GM06990 (cell line): ENCODE data around the gene DTHD1.

Experiments used
- DNase-seq: peaks from one replicate; pipeline ENCODE4 v3.0.0-alpha.2; 2011; ENCODE audit not compliant: insufficient read length; ENCODE audit errors: extremely low read depth
- H3K27me3 ChIP-seq: replicated peaks from 2 replicates; pipeline ENCODE4 v1.6.0; 2011; ENCODE audit warnings: low read length; ENCODE audit not compliant: control insufficient read depth, insufficient read depth
- H3K36me3 ChIP-seq: 2 replicates; pipeline ENCODE4 v1.5.1; 2011; ENCODE audit warnings: low read length; ENCODE audit not compliant: control insufficient read depth, insufficient read depth
- H3K4me3 ChIP-seq: replicated peaks from 2 replicates; pipeline ENCODE4 v1.5.1; 2011; ENCODE audit warnings: low read depth, mild to moderate bottlenecking, control low read depth, low read length
- TF ChIP-seq, protein P1 (sequence below): IDR thresholded peaks from 2 replicates; pipeline ENCODE4 v1.5.1; 2011; ENCODE audit warnings: low read length, control low read depth, mild to moderate bottlenecking, inconsistent platforms; ENCODE audit not compliant: insufficient read depth, poor library complexity, severe bottlenecking

Gene DTHD1

DNA sequence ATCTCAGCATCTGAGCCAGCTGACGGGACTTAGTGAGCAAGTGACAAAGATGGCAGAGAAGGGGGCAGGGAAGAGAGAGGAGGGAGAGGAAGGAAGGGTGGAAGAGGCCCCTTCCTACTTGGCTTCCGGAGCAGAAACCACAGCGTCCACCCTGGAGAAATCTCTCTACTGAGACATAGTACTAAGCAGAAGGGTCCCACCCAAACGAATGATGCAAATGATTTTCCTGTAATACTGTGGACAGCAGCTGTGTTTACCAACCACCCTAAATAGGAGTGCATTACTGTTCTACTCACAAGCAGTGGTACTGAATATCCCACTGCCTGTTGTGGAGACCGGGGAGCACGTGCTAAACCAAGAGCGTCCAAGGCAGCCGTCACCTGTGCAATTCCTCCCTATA lies 29.4 kb downstream of the DTHD1 start:
- TF ChIP-seq, protein P1, sequence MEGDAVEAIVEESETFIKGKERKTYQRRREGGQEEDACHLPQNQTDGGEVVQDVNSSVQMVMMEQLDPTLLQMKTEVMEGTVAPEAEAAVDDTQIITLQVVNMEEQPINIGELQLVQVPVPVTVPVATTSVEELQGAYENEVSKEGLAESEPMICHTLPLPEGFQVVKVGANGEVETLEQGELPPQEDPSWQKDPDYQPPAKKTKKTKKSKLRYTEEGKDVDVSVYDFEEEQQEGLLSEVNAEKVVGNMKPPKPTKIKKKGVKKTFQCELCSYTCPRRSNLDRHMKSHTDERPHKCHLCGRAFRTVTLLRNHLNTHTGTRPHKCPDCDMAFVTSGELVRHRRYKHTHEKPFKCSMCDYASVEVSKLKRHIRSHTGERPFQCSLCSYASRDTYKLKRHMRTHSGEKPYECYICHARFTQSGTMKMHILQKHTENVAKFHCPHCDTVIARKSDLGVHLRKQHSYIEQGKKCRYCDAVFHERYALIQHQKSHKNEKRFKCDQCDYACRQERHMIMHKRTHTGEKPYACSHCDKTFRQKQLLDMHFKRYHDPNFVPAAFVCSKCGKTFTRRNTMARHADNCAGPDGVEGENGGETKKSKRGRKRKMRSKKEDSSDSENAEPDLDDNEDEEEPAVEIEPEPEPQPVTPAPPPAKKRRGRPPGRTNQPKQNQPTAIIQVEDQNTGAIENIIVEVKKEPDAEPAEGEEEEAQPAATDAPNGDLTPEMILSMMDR = no peak
- H3K36me3 ChIP-seq = no peaks in the 10 kb centered on the region
- H3K4me3 ChIP-seq = no peak overlapping the region
- no peaks in the 10 kb centered on the region for H3K27me3 ChIP-seq
- DNase-seq = no peak

DNA sequence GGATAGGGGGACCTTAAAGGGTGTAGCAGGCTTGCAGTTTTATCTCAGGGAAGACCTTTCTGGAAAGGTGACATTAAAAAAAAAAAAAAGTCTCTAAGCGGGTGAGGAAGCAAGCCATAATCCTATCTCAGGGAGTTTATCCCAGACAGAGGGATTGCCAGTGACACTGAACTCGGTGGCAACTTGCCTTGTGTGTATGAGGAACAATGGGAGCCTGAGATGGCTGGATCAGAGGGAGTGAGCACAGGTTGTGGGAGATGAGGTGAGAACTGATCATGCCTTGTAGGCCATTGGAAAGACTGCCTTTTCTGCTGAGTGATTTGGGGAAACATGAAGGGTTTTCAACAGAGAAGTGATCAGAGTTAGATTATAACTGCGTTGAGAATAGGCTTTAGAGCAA lies 31.1 kb downstream of the DTHD1 start:
- TF ChIP-seq, protein P1 = no peak
- DNase-seq = no peak
- no peaks in the 10 kb centered on the region for H3K36me3 ChIP-seq
- no peaks in the 10 kb centered on the region for H3K27me3 ChIP-seq
- no peak overlapping the region for H3K4me3 ChIP-seq

DNA sequence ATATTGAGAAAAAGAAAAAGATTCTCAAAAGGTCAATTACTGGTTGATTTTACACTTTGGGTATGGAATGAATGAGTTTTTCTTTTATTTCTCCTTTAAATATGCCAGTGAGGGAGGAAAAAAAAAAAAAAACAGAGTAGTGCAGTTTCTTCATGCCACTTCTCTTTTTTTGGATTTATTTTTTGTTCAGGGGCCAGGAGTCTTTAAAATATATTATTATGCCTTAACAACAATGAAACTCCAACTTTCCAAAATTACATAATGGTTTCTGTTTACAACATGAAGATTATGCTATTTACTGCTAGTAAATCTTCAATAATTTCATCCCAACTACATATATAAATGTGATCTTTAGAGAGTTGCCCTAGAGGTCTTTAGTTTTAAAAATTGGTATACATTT lies 31.9 kb downstream of the DTHD1 start:
- Histone ChIP-seq H3K27me3 (no peaks in the 10 kb centered on the region), H3K4me3 (no peak overlapping the region), H3K36me3 (no peaks in the 10 kb centered on the region)
- TF ChIP-seq, protein P1 = no peak
- DNase-seq = no peak

DNA sequence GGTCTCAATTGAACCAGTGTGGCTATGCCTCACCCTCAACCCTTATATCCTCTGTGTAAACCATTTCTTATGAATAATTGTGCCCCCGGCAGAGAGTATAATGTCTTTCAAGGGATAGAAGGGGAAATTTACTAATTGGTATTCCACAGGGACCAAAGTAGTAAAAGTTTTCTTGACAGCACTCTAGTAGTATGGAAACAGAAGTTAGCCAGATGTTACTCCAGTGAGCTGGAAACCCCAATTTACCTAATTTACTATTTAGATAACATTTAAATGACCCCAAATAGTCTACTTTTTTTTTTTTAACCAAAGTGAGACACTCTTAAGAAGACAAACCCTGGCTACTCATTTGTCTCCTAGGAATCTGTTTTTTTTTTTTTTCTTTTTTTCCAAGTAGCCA lies 32.3 kb downstream of the DTHD1 start:
- no peaks in the 10 kb centered on the region for H3K36me3 ChIP-seq
- TF ChIP-seq, protein P1 = no peak

DNA sequence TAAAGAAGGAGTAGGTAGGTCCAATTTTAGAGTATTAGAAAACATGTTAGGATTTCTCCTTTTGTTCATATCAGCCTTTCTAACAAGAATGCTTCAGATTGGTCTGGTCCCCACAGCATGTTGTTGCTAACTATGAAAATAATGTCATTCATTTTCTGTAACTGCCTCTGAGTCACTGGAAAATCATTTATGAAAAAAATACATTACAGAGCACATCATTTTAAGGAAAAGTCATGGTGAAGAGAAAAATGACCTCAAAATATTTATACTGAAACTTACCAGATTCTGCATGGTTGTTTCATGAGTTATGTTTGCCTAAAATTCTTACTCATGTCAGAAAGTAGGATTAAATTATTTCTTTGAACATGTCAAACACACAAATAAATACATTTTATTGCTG lies 35.2 kb downstream of the DTHD1 start:
- TF ChIP-seq, protein P1 = no peak
- Histone ChIP-seq H3K4me3 (no peak overlapping the region), H3K27me3 (no peaks in the 10 kb centered on the region), H3K36me3 (no peaks in the 10 kb centered on the region)
- no peak for DNase-seq

More for the DNA sequence above, 32.3 kb downstream of the DTHD1 start:
- H3K4me3 ChIP-seq = no peak overlapping the region
- H3K27me3 ChIP-seq = no peaks in the 10 kb centered on the region
- DNase-seq = no peak

DNA sequence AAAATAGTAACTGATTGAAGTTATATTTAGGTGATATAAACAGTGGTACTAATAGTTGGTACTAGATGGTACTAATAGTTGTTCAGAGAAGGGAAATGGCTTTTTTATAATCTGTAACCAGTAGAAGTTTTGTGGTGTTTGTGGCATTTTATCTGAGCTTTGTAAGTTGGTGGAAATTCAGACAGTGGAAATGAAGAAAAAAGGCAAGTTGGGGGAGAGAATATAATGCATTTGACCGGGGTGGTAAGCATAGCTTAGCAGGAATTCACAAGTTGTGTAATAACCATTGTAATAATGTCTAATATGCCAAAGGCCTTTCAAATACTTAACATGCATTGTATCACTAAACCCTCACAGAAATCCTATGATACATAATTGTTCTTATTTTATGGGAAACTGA lies 36.3 kb downstream of the DTHD1 start:
- Histone ChIP-seq H3K27me3 (no peaks in the 10 kb centered on the region), H3K4me3 (no peak overlapping the region), H3K36me3 (no peaks in the 10 kb centered on the region)
- no peak for DNase-seq
- TF ChIP-seq, protein P1 = no peak
